MCF 10A (cell line): Measurements from ENCODE around the gene LINGO1. TPM values are rescaled to one million over a fixed set of nuclear protein-coding genes. Genes with fewer than 3 reads are reported as not detected.

Source experiments
- BruUV-seq: library from RNA; stranded (reverse); fragments of 400-500 nt; replicated peaks from 2 replicates; lab custom pipeline; 2021; lab: Mats Ljungman, UMichigan
- CTCF ChIA-PET: fragments of 300-600 bp; sonication (Branson Sonifier 250); formaldehyde crosslinking; extraction: SDS; loops from one replicate; lab custom pipeline; 2021; ENCODE audit warnings: antibody characterized with exemption, inconsistent platforms; lab: Yijun Ruan, JAX
- POLR2A ChIA-PET: fragments of 300-600, 350-650 bp; sonication (Branson Sonifier 250); formaldehyde crosslinking; extraction: SDS; loops from one replicate; lab custom pipeline; 2020; ENCODE audit warnings: antibody characterized with exemption, inconsistent platforms; lab: Yijun Ruan, JAX
- DNase-seq: peaks from one replicate; pipeline ENCODE4 v3.0.0-alpha.2; 2018; ENCODE audit not compliant: unreplicated experiment
- H3K27ac Mint-ChIP-seq: one replicate; pipeline ENCODE4 v1.8.0; 2022; ENCODE audit warnings: mild to moderate bottlenecking, low read depth, mixed read lengths; ENCODE audit not compliant: unreplicated experiment
- H3K27me3 Mint-ChIP-seq: one replicate; pipeline ENCODE4 v1.8.0; 2022; ENCODE audit warnings: mixed read lengths; ENCODE audit not compliant: insufficient read depth, unreplicated experiment
- H3K36me3 Mint-ChIP-seq: one replicate; pipeline ENCODE4 v1.8.0; 2022; ENCODE audit warnings: mild to moderate bottlenecking, moderate library complexity, mixed read lengths; ENCODE audit not compliant: insufficient read depth, unreplicated experiment
- H3K4me1 Mint-ChIP-seq: one replicate; pipeline ENCODE4 v1.8.0; 2022; ENCODE audit warnings: mixed read lengths; ENCODE audit not compliant: insufficient read depth, unreplicated experiment
- H3K4me3 Mint-ChIP-seq: one replicate; pipeline ENCODE4 v1.8.0; 2022; ENCODE audit warnings: mild to moderate bottlenecking, moderate library complexity, mixed read lengths; ENCODE audit not compliant: unreplicated experiment
- H3K9me3 Mint-ChIP-seq: one replicate; pipeline ENCODE4 v1.8.0; 2022; ENCODE audit warnings: mixed read lengths; ENCODE audit not compliant: unreplicated experiment
- CTCF ChIP-seq: fragments of 200-600 bp; IDR thresholded peaks from one replicate; pipeline ENCODE4 v1.8.0; 2022; ENCODE audit warnings: antibody characterized with exemption, mild to moderate bottlenecking; ENCODE audit not compliant: unreplicated experiment
- intact Hi-C: fragments of 100-400 bp; cut with micrococcal nuclease; formaldehyde crosslinking; loops from 2 replicates; pipeline ENCODE4 v1.14.1; 2022
- total RNA-seq: library from RNA; stranded (reverse); gene quantifications from 2 replicates; pipeline ENCODE4 v1.2.3, GENCODE V29; 2022

The LINGO1 gene
- total RNA-seq, 1 experiment from 2014 or later: not detected

GRCh38 chr15:77656294-77656693 lies 23.6 kb upstream of the LINGO1 start:
- Mint-ChIP-seq H3K27ac (no peak overlapping the region), H3K36me3 (no peaks in the 10 kb centered on the region), H3K9me3 (no peaks in the 10 kb centered on the region), H3K4me1 (no peaks in the 10 kb centered on the region), H3K27me3 (peaks cover 77% of the 10 kb centered on the region), H3K4me3 (no peak overlapping the region)
- CTCF ChIA-PET: interaction anchor here (0.6 to 1.6 kb wide), 2 partner anchors 23 to 1198 kb away, joined by 3 to 7 read pairs; partner anchors contain the start of gene LINGO1
- no peak for DNase-seq
- intact Hi-C loops: no loop called here
- POLR2A ChIA-PET: no interaction called here
- TF ChIP-seq CTCF: no peak
- BruUV-seq: no TSS peak

GRCh38 chr15:77654975-77655374 lies 22.3 kb upstream of the LINGO1 start:
- Mint-ChIP-seq H3K9me3 (no peaks in the 10 kb centered on the region), H3K4me1 (no peaks in the 10 kb centered on the region), H3K27me3 (peaks cover 79% of the 10 kb centered on the region), H3K27ac (no peak overlapping the region), H3K4me3 (no peak overlapping the region), H3K36me3 (no peaks in the 10 kb centered on the region)
- peak; percentile 27 for DNase-seq
- intact Hi-C loops: loop anchor here (5.0 kb wide), 1 partner anchor 222 kb away; no protein-coding TSS in a partner anchor
- peak; percentile 24 for TF ChIP-seq CTCF
- BruUV-seq: no TSS peak
- CTCF ChIA-PET: interaction anchor here (0.9 to 1.0 kb wide), 2 partner anchors 12 to 166 kb away, joined by 3 to 5 read pairs; no protein-coding TSS in a partner anchor
- POLR2A ChIA-PET: no interaction called here

- ChIA-PET POLR2A (no interaction called here), CTCF (interaction anchor here (0.9 kb wide), 1 partner anchor 10 kb away, joined by 4 read pairs; no protein-coding TSS in a partner anchor)
- no peak for DNase-seq
- no TSS peak for BruUV-seq
- Mint-ChIP-seq H3K27me3 (peaks cover 80% of the 10 kb centered on the region), H3K27ac (no peak overlapping the region), H3K4me3 (no peak overlapping the region), H3K4me1 (no peaks in the 10 kb centered on the region), H3K9me3 (no peaks in the 10 kb centered on the region), H3K36me3 (no peaks in the 10 kb centered on the region)
- intact Hi-C loops: loop anchor here (5.0 kb wide), 1 partner anchor 223 kb away; no protein-coding TSS in a partner anchor
- TF ChIP-seq CTCF: no peak
Observed at GRCh38 chr15:77653832-77654480, 21.2 kb upstream of the LINGO1 start.

- no peaks in the 10 kb centered on the region for H3K4me1 Mint-ChIP-seq
- no peak for TF ChIP-seq CTCF
- no peaks in the 10 kb centered on the region for H3K36me3 Mint-ChIP-seq
- no peak overlapping the region for H3K4me3 Mint-ChIP-seq
- BruUV-seq: no TSS peak
- intact Hi-C loops: loop anchor here (5.0 kb wide), 1 partner anchor 227 kb away; no protein-coding TSS in a partner anchor
- H3K27ac Mint-ChIP-seq: no peak overlapping the region
- CTCF ChIA-PET: no interaction called here
- POLR2A ChIA-PET: no interaction called here
- H3K27me3 Mint-ChIP-seq: peaks cover 48% of the 10 kb centered on the region
- no peak for DNase-seq
- no peaks in the 10 kb centered on the region for H3K9me3 Mint-ChIP-seq
Observed at GRCh38 chr15:77650265-77650664, 17.6 kb upstream of the LINGO1 start.
